GM21825 (cell line): ENCODE measurements around the gene METTL2B.

Experiments used
- ATAC-seq: cut with Tn5 transposase; IDR thresholded peaks from one replicate; pipeline ENCODE4 v1.9.1; 2021; ENCODE audit warnings: mild to moderate bottlenecking, moderate library complexity; ENCODE audit not compliant: unreplicated experiment

METTL2B gene, protein sequence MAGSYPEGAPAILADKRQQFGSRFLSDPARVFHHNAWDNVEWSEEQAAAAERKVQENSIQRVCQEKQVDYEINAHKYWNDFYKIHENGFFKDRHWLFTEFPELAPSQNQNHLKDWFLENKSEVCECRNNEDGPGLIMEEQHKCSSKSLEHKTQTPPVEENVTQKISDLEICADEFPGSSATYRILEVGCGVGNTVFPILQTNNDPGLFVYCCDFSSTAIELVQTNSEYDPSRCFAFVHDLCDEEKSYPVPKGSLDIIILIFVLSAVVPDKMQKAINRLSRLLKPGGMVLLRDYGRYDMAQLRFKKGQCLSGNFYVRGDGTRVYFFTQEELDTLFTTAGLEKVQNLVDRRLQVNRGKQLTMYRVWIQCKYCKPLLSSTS

DNA sequence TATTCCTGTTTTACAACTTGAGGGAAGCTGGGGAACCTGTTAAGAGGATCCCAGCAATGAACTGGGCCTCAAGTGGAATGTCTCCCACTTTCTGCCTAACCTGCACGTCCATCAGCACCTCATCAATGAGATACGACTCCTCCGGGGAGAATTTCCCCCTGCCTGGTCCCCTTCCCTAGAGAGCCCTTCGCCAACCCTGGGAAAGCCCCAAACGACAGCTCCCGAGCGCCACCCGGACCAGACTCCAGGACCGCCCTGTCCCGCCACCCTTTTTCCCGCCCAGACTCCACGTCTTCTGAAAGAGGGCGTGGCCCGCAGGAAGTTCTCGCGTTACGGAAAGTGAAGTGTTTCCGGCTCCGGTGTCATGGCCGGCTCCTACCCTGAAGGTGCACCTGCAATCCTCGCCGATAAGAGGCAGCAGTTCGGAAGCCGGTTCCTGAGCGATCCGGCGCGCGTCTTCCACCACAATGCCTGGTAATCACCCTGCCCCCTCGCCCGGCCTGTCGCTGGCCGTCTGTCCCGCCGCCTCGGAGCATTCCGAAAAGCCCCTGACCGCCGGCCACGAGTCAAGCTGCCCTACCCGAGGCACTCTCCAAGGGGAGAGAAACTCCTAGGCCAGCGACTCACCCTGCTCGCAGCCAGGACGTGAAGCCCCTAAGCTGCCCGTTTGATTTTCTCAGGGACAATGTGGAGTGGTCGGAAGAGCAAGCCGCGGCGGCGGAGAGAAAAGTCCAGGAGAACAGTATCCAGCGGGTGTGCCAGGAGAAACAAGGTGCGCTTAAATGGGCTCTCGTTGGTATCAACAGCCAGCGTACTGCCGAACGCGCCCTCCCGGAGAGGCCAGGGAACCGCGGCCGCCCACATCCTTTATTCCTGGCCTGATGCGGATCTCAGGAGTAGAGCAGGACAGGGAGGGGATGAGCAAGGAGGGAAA, at the start of gene METTL2B:
TSS of gene METTL2B (plus strand) at position 347 of the 934 bp plus-strand sequence. CDS start at position 365, 18 bp downstream.
- peak; percentile 91 for ATAC-seq

DNA sequence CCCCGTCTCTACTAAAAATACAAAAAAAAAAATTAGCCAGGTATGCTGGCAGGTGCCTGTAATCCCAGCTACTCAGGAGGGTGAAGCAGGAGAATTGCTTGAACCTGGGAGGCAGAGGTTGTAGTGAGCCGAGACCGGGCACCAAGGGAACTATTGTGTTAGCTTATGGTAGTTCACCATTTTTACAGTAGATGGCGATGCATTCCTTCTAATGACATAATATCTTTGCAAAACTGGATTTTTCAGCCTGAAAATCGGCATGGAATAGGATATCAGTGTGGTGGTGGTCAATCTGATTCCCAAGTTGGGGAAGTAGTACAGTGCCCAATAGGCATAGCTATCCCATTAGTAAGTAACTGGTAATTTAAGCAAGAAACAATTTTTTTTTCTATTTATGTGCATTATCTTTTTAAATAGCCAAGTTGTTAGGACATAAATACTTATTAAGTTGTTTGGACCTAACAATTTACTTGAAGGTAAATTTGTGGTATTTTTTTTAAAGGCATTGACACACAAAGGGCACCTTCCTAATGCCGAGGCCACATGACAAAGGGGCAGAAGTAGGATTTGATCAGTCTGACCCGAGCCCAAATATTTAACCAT, 49.2 kb upstream of the METTL2B start:
- ATAC-seq: no peak

DNA sequence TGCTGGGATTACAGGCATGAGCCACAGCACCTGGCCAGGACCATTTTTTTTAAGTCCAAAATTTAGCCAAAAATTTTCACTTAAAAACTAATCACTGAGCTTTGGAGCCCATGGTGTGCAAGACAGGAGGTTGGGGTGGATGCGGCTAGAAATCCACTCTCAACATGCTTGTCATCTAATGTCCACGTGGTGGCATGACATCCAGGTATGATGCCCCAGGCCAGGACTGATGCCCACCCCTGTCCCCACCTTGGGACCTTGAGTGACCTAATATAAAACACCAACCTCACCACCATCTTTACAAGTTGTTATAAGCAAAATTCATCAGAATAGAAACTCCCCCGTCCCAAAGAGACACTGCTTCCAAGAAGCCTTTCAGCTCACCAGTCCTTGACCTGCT, 46.3 kb upstream of the METTL2B start:
- ATAC-seq: no peak

DNA sequence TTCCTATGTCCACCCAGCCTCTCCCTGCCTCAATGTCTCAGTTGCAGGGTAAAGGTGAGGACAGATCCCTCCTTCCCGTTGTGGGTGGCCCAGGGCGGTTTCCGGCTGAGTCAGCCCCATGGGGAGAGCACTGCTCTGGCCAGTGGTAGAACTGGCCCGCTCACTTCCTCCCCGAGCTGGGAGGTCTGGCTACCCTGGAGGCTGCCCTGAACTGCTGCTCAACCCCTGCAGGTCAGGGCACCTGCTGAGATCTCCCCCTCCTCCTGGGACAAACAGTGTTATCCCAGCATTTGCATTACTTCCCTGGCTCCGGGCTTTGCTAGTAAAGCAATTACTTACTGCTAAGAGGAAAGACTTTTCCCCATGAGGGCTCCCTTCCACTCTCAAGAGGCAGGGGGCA, 45.3 kb upstream of the METTL2B start:
- no peak for ATAC-seq

DNA sequence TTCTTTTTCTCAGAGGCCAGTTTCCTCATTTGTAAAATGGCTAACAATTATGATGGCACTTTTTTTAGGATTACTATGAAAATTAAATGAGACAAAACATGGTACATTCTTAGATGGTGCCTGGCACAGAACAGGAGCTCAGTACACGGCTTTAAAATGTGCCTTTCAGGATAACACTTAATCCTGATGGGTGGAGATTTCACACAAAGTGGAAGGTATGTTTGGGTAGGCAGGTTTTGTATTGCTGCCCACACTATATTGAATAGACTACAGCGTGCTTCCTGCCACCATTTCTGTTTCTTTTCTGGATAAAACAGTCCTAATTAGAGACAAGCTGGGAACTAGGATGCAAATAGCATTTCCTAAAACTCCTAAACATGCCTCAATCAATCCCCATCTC, 44.8 kb upstream of the METTL2B start:
- ATAC-seq: no peak

DNA sequence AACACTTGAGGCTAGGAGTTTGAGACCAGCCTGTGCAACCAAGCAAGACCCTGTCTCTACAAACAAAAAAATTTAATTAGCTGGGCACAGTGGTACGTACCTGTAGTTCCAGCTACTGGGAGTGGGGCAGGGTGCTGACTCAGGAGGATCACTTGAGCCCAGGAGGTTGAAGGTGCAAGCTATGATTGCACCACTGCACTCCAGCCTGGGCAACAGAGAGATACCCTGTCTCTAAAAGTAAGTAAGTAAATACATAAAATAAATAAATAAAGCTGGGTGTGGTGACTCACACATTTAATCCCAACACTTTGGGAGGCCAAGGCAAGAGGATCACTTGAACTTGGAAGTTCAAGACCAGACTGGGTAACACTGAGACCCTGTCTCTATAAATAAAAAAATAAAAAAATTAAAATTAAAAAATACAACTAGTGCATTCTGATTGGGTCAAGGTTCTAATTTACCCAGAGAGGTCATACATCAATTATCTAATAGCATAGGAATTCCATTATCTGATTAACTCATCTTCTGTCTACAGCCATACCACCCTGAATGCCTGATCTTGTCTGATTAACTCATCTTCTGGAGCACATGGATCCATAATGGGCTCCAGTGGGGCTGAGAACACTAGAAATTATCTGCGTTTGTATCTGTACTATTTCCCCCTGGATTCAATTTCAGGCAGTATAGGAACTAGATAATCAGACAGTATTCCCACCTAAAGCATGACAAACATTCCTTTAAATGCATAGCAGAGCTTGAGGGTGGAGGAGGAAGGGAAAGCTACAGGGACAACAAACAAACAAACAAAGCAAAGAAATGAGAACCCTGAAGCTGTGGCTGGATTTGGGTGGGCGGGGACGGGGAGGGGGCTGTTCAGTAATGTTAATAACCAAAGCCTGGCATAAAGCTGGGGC, 41.9 kb upstream of the METTL2B start:
- ATAC-seq: no peak

DNA sequence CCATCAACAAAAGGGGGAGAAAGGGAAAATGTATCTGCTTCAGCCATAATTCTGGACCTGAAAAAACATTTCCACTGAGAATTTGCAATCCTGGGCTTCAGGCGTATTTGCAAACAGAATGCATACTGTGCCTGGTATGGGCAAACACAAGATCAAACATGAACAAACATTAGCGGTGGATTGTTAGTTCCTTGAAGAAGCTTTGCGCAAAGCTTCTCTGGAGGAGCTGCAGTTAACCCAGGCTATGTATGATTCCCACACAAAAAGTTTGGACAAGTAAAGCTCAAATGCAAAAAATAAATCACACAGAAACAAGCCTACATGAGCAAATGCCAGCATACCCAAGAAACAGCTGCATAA, 41.2 kb upstream of the METTL2B start:
- no peak for ATAC-seq

DNA sequence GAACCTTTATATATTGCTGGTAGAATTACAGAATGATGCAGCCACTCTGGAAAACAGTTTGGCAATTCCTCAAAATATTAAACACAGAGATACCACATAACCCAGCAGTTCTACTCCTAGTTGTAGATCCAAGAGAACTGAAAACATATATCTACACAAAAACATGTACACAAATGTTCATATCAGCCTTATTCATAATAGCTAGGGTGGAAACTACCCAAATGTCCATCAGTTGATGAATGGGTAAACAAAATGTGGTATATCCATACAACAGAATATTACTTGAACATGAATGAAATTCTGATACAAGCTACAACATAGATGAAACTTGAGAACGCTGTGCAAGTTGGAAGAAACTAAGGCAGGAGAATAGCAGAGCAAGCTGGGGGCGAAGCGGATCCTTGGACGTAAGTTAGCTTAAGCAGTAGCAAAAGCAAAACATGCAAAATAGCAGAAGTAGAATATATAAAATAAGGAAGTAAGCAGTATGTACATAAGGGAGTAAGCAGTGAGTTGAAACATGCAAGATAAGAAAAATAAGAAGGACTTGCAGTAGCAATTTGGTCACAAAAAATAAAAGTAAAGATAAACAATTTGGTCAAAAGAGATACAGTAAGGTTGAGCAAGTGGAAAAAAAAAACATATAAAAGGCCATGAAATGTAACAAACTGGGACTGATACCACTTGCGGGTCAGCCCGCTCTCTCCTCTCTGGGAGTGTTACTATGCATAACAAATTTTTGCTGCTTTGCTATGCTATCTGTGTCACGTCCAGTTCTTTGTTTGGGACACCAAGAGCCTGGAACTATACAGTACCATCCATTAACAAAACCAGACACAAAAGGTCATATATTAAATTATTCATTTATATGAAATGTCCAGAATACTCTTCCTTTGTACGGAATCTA, 38.9 kb upstream of the METTL2B start:
- ATAC-seq: no peak

DNA sequence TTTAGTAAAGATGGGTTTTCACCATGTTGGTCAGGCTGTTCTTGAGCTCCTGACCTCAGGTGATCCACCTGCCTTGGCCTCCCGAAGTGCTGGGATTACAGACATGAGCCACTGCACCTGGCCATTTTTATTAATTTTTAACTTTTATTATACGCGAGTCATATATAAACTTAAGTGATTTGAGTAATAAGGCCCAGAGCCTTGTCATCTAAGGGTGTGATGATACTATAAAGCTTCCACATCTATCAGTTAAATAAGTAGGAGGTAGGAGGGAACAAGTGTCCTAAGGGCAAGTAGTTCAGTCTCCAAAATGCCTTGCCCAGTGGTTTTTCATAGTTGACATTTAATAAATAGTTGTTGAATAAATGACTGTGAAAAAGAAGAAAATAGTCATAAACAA, 34.2 kb upstream of the METTL2B start:
- ATAC-seq: no peak

DNA sequence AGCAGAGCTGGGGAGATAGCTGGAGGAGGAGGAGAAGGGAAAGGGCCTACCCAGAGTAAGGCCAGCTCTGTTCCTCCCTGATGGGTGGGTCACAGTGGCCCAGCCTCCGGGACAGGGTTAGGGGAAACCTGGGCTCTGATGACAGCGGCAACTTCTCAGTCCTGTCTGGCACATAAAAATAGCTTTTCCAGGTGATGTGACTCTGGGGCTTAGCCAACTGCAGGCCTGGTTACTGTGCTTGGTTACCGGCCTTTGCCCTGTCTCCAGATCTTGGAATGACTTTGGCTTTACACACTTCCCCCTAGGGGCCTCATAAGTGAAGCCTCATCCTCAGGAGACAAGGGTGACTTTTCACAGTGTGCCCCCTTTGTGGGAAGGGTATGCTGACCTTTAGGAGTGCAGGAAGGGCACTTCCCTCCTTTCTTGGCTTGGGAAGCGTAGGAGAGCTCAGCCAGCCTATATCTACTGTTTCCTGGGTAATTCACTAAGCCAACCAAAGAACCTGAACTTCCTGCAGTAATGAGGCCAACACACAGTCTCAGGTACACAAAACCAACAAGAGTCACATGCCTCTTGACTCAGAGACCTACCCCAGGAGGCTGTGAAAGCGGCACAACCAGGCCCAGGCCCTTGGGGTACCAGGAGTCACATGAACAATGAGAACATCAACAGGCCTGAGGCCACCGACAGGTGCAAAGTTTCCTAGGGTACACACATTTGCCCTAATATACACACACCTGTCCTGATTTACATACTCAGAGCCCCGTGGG, 32.5 kb upstream of the METTL2B start:
- no peak for ATAC-seq

DNA sequence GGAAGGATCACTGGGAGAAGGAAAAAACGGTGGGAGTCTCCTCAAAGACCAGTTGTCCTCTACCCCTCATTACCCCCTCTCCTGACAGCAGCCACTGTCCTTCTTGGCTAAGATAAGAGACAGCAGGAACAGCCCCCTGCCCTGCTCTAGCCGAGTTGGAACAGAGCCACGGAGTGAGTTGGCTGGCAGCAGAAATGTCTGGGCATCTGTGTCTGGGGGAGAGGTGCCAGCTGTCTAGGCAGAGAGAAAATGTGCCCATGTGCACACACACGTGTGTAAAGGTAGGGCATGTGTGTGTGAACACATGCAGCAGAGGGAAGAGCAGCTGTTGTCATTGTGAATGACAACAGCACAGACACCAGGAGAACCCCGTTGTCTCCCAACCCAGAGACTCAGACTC, 30.2 kb upstream of the METTL2B start:
- no peak for ATAC-seq

DNA sequence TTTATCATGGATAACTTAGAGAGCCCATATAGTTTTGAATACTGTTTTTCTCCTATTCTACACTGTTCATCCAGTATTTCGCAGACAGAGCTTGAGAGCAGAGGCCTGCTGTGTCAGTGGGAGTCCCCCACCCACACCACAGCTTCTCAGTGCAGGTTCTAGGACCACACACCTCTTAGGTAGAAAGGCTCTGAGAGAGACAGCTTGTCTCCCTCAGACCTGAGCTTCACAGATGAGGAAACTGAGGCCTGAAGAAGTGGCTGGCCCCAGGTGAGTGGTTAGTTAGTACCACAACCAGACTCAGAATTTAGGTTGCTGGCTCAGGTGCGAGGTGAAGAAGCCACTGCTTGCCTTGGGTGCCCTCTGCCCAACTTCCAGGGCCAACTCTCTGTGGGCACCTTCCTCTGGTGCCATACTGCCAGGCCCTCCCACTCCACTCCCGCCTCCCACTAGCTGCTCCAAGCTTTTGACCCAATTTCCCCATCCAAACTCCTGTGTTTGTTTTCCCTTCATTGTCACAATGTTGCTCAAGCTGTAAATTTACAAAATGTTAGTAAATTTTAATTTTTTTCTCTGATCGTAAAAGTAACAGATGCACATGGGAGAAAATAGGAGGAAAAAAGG, 28.5 kb upstream of the METTL2B start:
- ATAC-seq: no peak

DNA sequence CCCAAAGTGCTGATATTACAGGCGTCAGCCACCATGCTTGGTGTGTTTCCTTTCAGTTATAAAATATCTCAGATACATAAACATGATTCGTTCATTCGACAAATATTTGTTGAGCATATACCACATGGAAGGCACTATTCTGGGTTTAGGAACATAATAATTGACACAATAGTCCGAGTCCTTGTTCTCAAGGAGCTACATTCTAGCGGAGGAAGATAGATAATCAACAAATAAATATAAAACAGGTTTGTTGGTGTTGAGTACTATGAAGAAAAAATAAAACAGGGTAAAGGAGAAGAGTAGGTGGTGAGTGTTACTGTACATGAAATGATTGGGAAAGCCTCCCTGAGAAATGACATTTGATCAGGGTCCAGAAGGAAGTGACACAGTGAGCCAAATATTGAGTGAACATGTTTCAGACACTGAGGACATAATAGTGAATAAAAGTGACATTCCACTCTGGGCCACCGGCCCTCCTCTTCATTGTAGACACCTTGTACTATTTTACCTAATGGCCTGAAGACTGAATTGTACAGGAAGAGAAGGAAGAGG, 27.7 kb upstream of the METTL2B start:
- ATAC-seq: no peak

DNA sequence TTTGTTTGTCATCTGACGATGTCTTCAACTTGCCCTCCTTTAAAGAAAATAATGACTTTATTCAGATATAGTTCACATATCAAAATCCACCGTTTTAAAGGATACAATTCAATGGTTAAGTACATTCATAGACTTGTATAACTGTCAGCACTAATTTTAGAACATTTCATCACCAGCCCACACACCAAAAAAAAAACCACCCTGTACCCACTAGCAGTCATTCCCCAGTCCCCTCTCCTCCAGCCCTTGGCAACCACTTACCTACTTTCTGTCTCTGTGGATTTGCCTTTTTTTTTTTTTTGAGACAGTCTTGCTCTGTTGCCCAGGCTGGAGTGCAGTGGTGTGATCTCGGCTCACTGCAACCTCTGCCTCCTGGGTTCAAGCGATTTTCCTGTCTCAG, 26.1 kb upstream of the METTL2B start:
- ATAC-seq: no peak

DNA sequence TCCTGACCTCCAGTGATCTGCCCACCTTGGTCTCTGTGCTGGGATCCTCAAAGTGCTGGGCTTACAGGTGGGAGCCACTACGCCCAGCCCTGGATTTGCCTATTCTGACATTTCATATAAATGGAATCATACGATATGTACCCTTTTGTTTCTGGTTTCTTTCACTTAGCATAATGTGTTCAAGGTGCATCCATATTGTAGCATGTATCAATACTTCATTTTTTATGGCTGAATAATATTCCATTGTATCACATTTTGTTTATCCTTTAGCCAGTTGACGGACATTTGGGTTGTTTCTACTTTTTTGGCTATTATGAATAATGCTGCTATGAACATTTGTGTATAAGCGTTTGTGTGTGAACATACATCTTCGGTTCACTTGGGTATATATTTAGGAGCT, 25.6 kb upstream of the METTL2B start:
- no peak for ATAC-seq

DNA sequence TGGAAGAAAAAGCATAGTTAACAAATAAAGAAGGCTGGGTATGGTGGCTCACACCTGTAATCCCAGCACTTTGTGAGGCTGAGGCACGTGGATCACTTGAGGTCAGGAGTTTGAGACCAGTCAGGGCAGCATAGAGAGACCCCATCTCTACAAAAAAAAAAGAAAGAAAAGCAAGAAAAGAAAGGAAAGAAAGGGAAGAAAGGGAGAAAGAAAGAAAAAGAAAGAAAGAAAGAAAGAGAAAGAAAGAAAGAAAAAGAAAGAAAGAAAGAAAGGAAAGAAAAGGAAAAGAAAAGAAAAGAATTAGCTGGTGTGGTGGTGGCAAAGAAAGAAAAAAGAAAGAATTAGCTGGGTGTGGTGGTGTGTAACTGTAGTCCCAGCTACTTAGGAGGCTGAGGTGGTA, 24.0 kb upstream of the METTL2B start:
- ATAC-seq: no peak

DNA sequence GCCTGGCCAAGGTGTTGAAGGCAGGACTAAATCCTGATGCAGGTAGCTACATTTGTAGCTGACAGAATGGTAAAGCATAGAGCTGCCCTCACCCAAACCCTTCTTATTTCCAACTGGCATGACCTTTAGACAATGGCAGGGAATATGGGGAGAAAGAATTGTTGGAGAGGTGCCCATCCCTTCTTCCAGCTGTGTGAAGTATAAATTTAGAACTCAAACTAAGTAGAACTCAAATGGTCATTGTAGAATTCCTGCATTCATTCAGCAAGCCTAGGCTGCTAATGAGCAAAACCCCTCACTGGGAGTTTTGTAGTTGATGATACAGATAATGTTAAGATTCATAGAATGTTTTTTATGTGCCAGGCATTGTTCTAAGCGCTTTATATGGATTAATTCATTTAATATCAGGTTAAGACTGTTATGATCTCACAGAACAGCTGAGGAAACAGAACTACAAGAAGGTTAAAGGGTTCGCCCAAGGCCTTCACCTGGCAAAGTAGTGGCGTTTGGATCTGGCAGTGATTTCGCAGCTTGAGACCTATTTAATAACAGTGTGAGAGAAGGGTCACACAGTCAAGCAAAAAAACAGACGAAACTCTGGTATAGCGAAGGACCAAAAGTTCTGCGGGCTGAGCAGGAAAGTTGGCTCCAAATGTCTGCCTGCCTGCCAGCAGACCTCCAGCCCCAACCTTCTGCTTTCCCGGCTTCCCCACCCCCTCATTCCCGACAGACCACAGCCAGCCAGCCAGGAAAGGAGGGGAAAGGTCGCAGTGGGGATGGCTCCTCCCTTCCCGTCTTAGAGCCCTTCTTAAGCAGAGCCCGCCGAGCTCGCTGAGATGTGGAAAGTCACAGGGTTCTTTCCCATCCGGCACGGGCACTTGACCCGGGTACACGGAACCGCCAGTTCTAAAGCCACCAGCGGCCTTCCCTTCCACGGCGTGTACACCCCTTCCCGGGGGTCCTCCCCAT, 22.4 kb upstream of the METTL2B start:
- no peak for ATAC-seq
